AG09319 (cell line): ENCODE data around the gene CDH12.

Experiments used
- DNase-seq: peaks from one replicate; pipeline ENCODE4 v3.0.0-alpha.2; 2010; ENCODE audit warnings: low read depth; ENCODE audit errors: extremely low read depth
- TF ChIP-seq, protein P1 (sequence below): IDR thresholded peaks from 2 replicates; pipeline ENCODE4 v1.5.1; 2011; ENCODE audit warnings: low read depth, mild to moderate bottlenecking, inconsistent platforms, low read length, moderate library complexity

Gene CDH12

DNA sequence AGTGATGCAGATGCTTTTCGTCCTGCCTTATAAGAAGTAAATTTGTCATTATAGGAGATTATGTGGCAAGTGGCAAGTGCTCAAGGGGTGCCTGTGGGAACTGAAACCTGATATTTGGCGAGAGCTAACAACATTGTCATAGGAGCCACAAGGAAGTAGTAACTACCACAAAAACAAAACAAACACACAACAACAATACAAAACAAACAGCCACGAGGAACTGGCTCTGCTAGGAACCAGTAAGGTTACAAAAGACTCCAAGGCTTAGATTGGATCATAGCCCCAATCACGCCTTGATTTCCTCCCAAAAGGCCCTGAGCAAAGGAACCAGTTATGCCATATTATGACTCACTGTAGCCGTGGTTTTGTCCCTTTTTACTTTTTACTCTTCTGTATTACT lies 1045.2 kb downstream of the CDH12 start:
- TF ChIP-seq, protein P1, sequence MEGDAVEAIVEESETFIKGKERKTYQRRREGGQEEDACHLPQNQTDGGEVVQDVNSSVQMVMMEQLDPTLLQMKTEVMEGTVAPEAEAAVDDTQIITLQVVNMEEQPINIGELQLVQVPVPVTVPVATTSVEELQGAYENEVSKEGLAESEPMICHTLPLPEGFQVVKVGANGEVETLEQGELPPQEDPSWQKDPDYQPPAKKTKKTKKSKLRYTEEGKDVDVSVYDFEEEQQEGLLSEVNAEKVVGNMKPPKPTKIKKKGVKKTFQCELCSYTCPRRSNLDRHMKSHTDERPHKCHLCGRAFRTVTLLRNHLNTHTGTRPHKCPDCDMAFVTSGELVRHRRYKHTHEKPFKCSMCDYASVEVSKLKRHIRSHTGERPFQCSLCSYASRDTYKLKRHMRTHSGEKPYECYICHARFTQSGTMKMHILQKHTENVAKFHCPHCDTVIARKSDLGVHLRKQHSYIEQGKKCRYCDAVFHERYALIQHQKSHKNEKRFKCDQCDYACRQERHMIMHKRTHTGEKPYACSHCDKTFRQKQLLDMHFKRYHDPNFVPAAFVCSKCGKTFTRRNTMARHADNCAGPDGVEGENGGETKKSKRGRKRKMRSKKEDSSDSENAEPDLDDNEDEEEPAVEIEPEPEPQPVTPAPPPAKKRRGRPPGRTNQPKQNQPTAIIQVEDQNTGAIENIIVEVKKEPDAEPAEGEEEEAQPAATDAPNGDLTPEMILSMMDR, result no peak
- no peak for DNase-seq

DNA sequence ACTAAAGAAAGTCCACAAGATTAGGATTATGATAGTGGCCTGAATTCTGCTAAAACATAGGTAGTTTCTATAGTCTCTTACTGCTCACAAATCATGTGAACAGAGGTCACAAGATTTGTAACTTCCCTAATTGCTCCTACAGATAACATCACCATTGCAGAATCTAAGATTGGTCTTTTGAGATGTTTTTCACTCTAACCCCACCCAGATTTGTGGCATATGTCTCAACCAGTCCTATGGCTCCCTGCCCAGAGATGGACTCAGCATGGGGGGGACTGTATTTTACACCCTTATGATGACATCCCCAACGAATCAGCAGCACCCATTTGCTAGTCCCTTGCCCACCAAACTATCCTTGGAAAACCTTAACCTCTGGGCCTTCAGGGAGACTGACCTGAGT lies 1046.2 kb downstream of the CDH12 start:
- TF ChIP-seq, protein P1, result no peak
- DNase-seq, result no peak

DNA sequence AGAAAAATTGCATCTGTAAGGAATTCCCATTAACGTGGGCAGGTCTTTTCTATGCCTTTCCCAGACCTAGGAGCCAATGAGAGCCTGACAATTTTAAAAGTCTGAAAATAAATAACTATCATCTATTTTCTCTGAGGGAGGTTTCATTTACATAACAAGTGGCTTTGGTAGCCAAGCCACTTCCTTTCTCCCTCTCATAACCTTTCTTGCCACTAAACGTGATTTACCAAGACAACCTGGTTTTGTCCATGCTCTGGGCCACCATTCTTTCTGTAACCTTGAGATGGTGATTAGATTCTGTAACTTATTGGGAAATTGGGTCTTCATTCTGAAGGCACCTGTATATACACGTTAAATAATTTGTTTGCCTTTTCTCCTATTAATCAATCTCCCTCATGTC lies 1046.9 kb downstream of the CDH12 start:
- DNase-seq, result no peak
- TF ChIP-seq, protein P1, result no peak

DNA sequence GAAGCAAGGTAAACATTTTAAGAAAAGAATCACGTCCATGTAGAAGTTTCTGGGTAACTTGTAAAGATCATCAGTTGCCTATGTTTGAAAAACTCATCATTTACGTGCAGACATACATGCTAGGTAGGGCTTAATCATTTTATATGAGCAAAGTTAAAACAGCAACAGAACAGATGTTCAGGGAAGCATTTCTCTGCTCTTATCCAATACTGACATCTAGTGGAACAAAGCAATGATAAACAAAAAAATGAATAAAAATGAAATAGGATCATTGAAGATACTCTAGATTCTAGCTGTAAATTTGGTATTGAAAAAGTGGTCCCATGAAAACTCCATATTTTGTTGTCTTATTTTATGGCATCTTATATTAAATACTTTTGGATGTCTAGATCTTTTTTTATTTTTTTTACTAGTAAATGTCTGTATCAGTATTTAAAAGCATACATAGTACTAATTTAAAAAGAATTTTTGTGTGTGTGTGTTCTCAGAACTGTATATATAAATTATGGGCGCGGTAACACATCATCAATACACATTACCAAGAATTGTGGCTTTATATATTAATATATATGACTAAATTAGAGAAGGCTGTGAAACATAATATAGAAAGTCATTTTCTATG lies 1050.2 kb downstream of the CDH12 start:
- DNase-seq, result no peak
- TF ChIP-seq, protein P1, result peak; percentile 41

DNA sequence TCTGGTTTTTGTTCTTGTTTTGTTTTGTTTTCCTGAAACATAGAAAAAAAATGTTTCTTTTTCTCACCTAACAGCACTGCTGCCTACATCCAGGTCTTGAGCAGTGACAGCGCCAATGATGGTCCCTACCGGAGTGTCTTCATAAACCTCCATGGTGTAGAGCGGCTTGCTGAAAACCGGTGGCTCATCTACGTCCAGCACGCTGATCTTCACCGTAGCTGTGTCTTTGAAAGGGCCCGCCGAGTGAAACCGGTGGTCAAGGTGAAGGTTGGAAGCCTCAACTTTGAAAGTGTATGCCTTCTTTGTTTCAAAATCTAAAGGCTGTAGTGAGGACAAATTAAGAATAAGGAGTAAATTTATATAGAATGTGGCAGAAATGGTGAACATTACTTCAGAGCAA lies 1051.0 kb downstream of the CDH12 start:
- no peak for DNase-seq
- TF ChIP-seq, protein P1, result no peak

DNA sequence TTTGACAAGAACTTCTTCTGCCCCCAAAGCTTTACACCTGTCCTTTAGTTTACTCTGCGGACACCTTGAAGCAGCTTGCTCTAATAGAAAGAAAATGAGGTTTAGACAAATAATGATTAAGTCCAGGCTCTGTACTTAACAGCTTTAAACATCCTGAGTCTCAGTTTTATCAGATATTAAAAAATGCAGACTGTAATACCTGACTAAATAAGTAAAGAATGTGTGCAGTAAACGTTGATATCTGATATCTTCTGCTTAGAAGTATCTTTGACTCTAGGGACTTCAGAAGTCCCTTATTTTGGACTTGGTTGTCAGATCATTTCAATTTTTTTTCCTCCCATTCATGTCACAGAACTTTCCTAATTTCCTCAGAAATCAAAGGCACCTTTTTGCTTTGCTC lies 1060.4 kb downstream of the CDH12 start:
- DNase-seq, result no peak
- TF ChIP-seq, protein P1, result no peak

DNA sequence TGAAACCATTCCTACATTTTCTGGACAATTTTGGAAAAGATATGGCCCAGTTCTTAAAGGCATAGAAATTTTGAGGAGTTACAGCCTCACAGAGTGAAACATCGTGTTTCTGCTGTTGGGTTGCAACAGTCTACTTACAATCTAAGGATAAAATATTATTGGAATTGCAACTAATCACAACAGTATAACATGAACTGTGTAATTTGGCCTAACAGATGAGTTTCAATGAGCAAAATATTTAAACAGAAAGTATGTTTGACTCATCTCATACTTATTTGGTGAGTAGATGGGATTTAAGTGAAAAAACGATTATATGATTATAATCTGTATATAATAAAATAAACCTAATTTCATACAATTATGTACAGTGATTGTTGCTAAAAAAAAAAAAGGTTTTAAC lies 1061.8 kb downstream of the CDH12 start:
- no peak for DNase-seq

More for the DNA sequence above, 1061.8 kb downstream of the CDH12 start:
- TF ChIP-seq, protein P1, result no peak
